SK-N-SH (cell line): ENCODE measurements around the gene MAP4K4.

Source experiments
- EZH2phosphoT487 ChIP-seq: fragments of 200-600 bp; sonication (generic); IDR thresholded peaks from 2 replicates; pipeline ENCODE4 v1.6.1; 2017; ENCODE audit warnings: low read depth, mixed run types, mild to moderate bottlenecking, antibody characterized with exemption, moderate library complexity, borderline replicate concordance
- POLR2AphosphoS5 ChIP-seq: IDR thresholded peaks from 2 replicates; pipeline ENCODE4 v1.6.1; 2012; ENCODE audit warnings: low read depth, low read length
- SIN3A ChIP-seq: IDR thresholded peaks from 2 replicates; pipeline ENCODE4 v1.6.1; 2012; ENCODE audit warnings: low read depth, mild to moderate bottlenecking, low read length, moderate library complexity, borderline replicate concordance
- SMC3 ChIP-seq: IDR thresholded peaks from 2 replicates; pipeline ENCODE4 v1.6.1; 2012; ENCODE audit warnings: low read depth, low read length, improper control_type of control experiment
- TCF12 ChIP-seq: IDR thresholded peaks from 2 replicates; pipeline ENCODE4 v1.4.0; 2012
- TF ChIP-seq, protein P1 (sequence below): fragments of 200-600 bp; sonication (generic); IDR thresholded peaks from 2 replicates; pipeline ENCODE4 v1.6.1; 2017; ENCODE audit warnings: antibody characterized with exemption, mild to moderate bottlenecking, moderate library complexity
- TF ChIP-seq, protein P2 (sequence below): IDR thresholded peaks from 2 replicates; pipeline ENCODE4 v1.4.0; 2012; ENCODE audit warnings: low read depth, borderline replicate concordance

DNA sequence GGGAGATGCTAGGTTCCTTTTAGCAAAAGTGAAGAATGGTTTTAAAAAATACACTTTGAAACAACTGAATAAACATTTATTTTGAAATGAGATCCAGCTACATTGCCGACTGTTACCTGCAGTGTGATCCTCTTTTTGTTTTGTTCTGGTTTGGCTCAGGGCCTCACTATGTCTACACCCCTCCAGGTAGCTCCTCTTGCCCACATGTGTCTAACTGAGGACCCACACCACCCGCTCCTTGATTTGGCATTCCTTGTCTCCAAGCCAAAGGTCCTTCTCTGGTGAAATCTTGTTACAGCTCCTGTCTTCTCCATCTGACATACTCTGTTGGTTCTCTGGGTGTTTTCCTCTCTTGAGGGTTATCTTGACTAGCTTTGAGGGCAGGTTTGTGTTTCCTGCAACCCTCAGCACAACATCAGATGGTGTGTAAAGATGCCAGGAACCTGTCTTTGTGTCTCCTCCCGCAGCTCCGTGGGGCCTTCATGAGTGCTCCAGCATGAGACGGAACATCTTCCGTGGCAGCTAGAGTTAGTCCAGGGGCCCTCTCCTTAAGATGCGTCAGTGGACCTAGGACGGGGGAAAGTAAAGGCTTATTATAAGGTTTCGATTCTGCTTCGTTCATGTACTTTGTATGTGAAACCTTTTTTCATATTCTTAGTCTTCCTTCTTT lies 32.1 kb downstream of the MAP4K4 start:
- TF ChIP-seq, protein P1, sequence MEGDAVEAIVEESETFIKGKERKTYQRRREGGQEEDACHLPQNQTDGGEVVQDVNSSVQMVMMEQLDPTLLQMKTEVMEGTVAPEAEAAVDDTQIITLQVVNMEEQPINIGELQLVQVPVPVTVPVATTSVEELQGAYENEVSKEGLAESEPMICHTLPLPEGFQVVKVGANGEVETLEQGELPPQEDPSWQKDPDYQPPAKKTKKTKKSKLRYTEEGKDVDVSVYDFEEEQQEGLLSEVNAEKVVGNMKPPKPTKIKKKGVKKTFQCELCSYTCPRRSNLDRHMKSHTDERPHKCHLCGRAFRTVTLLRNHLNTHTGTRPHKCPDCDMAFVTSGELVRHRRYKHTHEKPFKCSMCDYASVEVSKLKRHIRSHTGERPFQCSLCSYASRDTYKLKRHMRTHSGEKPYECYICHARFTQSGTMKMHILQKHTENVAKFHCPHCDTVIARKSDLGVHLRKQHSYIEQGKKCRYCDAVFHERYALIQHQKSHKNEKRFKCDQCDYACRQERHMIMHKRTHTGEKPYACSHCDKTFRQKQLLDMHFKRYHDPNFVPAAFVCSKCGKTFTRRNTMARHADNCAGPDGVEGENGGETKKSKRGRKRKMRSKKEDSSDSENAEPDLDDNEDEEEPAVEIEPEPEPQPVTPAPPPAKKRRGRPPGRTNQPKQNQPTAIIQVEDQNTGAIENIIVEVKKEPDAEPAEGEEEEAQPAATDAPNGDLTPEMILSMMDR, result no peak
- TF ChIP-seq, protein P2, sequence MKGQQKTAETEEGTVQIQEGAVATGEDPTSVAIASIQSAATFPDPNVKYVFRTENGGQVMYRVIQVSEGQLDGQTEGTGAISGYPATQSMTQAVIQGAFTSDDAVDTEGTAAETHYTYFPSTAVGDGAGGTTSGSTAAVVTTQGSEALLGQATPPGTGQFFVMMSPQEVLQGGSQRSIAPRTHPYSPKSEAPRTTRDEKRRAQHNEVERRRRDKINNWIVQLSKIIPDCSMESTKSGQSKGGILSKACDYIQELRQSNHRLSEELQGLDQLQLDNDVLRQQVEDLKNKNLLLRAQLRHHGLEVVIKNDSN, result no peak
- TF ChIP-seq TCF12, result no peak
- TF ChIP-seq SMC3, result no peak
- TF ChIP-seq SIN3A, result no peak
- no peak for TF ChIP-seq EZH2phosphoT487
- no peak for TF ChIP-seq POLR2AphosphoS5
